ENCODE data around the gene TPPP2.

- no peak for TF ChIP-seq ESRRA (CRISPR knock-in tag; IDR thresholded peaks at IDR 0.05; ENCODE audit: borderline replicate concordance)
- TF ChIP-seq CTCF (IDR thresholded peaks at IDR 0.05), result no peak
- TF ChIP-seq ATF3 (CRISPR knock-in tag; conservative IDR thresholded peaks at IDR 0.05), result no peak
- no peak for TF ChIP-seq MYBL2 (CRISPR knock-in tag; IDR thresholded peaks at IDR 0.05)
- no peak for TF ChIP-seq ZNF121 (CRISPR knock-in tag; IDR thresholded peaks at IDR 0.05)
- TF ChIP-seq HMGXB4 (CRISPR knock-in tag; IDR thresholded peaks at IDR 0.05), result no peak
- TF ChIP-seq TEAD1 (CRISPR knock-in tag; IDR thresholded peaks at IDR 0.05), result no peak
- no peak for TF ChIP-seq NFE2L1 (CRISPR knock-in tag; IDR thresholded peaks at IDR 0.05)
- TF ChIP-seq ZNF317 (CRISPR knock-in tag; IDR thresholded peaks at IDR 0.05; ENCODE audit: borderline replicate concordance, low read depth), result no peak
- TF ChIP-seq ATF2 (CRISPR knock-in tag; IDR thresholded peaks at IDR 0.05; ENCODE audit: borderline replicate concordance, low read depth), result no peak
- no peak for TF ChIP-seq ZNF232 (CRISPR knock-in tag; IDR thresholded peaks at IDR 0.05)
- no peak for TF ChIP-seq ZNF138 (CRISPR knock-in tag; conservative IDR thresholded peaks at IDR 0.05)
Measured at GRCh38 chr14:21038441-21039422, 8.7 kb downstream of the TPPP2 start.
